A549 (cell line): ENCODE data around the gene GNPDA1. TPM values are rescaled to one million over a fixed set of nuclear protein-coding genes. Genes with fewer than 3 reads are reported as not detected.

Experiments used
- ATAC-seq, 2 experiments: fragments of 200-7000 bp in 1 of 2; fragments of >200 bp in 1 of 2; cut with Nextera tagmentation in 1 of 2; cut with Tn5 transposase in 1 of 2; 3 replicates each; pipeline versions ENCODE4 v1.8.0 to v1.9.1; 2018 to 2020; ENCODE audit warnings: mild to moderate bottlenecking in 1 of 2, moderate library complexity in 1 of 2
- CTCF ChIA-PET: fragments of 300-600 bp; sonication (Branson Sonifier 250); formaldehyde crosslinking; extraction: SDS; loops from one replicate; lab custom pipeline; 2021; ENCODE audit warnings: antibody characterized with exemption, inconsistent platforms; lab: Yijun Ruan, JAX
- POLR2A ChIA-PET: fragments of 350-600 bp; formaldehyde crosslinking; extraction: SDS; loops from one replicate; lab custom pipeline; 2021; ENCODE audit warnings: antibody characterized with exemption, inconsistent platforms; lab: Yijun Ruan, JAX
- DNase-seq, 2 experiments: peaks; one replicate each; pipeline versions ENCODE4 v3.0.0 to v3.0.0-alpha.2; 2011 to 2016; ENCODE audit warnings: low read depth in 1 of 2, low spot score in 1 of 2
- FAIRE-seq: peaks from 2 replicates; lab custom pipeline; 2011; peaks lifted over from hg19 to GRCh38; lab: Jason Lieb, UNC
- H3K27ac ChIP-seq, 2 experiments: fragments of >200 bp; sonication (Bioruptor Twin); formaldehyde crosslinking; 3 replicates each; pipeline ENCODE4 v1.5.1; 2016 to 2017
- H3K4me1 ChIP-seq: fragments of >200 bp; sonication (Bioruptor Twin); formaldehyde crosslinking; 3 replicates; pipeline ENCODE4 v1.6.1; 2016
- H3K4me2 ChIP-seq: fragments of >200 bp; sonication (Bioruptor Twin); formaldehyde crosslinking; 3 replicates; pipeline ENCODE4 v1.6.1; 2016
- H3K4me3 ChIP-seq: fragments of >200 bp; sonication (Bioruptor Twin); formaldehyde crosslinking; 3 replicates; pipeline ENCODE4 v1.5.1; 2016
- H3K9me3 ChIP-seq: fragments of >200 bp; sonication (Bioruptor Twin); formaldehyde crosslinking; 3 replicates; pipeline ENCODE4 v1.6.1; 2016
- ATOH8 ChIP-seq: fragments of 250-450 bp; sonication (Bioruptor Pico); IDR thresholded peaks from 2 replicates; pipeline ENCODE4 v1.5.0; 2020; ENCODE audit warnings: low read depth, mild to moderate bottlenecking, moderate library complexity
- E2F6 ChIP-seq: IDR thresholded peaks from 2 replicates; pipeline ENCODE4 v1.6.1; 2012; ENCODE audit warnings: low read depth, borderline replicate concordance
- EHF ChIP-seq: fragments of 250-450 bp; sonication (Bioruptor Pico); IDR thresholded peaks from 2 replicates; pipeline ENCODE4 v1.5.0; 2020; ENCODE audit warnings: mild to moderate bottlenecking
- EHMT2 ChIP-seq: fragments of 200-600 bp; sonication (generic); IDR thresholded peaks from 2 replicates; pipeline ENCODE4 v1.6.1; 2016; ENCODE audit warnings: antibody characterized with exemption, low read depth, mild to moderate bottlenecking, moderate library complexity
- ELK1 ChIP-seq: fragments of 150-350 bp; IDR thresholded peaks from 2 replicates; pipeline ENCODE4 v1.6.1; 2014; ENCODE audit warnings: low read depth, mild to moderate bottlenecking, low read length
- ESRRA ChIP-seq: fragments of 150-350 bp; IDR thresholded peaks from 2 replicates; pipeline ENCODE4 v1.6.1; 2014; ENCODE audit warnings: mild to moderate bottlenecking, low read length, borderline replicate concordance
- FOSL2 ChIP-seq, 2 experiments: fragments of 450-650 bp in 1 of 2; fragments of >200 bp in 1 of 2; sonication (Bioruptor Twin) in 1 of 2; formaldehyde crosslinking; IDR thresholded peaks; 2 replicates each; pipeline versions ENCODE4 v1.5.0 to v1.6.1; 2016 to 2020; ENCODE audit warnings: mild to moderate bottlenecking in 1 of 2, moderate library complexity in 1 of 2
- GATA3 ChIP-seq: IDR thresholded peaks from 2 replicates; pipeline ENCODE4 v1.6.1; 2012; ENCODE audit warnings: borderline replicate concordance
- HDAC2 ChIP-seq: fragments of 200-600 bp; sonication (generic); IDR thresholded peaks from 2 replicates; pipeline ENCODE4 v1.6.1; 2016
- HMGXB4 ChIP-seq: fragments of 250-450 bp; sonication (Bioruptor Pico); IDR thresholded peaks from 2 replicates; pipeline ENCODE4 v1.5.0; 2021; ENCODE audit warnings: mild to moderate bottlenecking, moderate library complexity, borderline replicate concordance
- HOXB13 ChIP-seq: fragments of 250-450 bp; sonication (Bioruptor Pico); IDR thresholded peaks from 2 replicates; pipeline ENCODE4 v1.5.0; 2020; ENCODE audit warnings: low read depth, mild to moderate bottlenecking, moderate library complexity
- KDM5A ChIP-seq: fragments of 200-600 bp; sonication (generic); IDR thresholded peaks from 2 replicates; pipeline ENCODE4 v1.6.1; 2016; ENCODE audit warnings: antibody characterized with exemption, mild to moderate bottlenecking
- MYC ChIP-seq: IDR thresholded peaks from 2 replicates; pipeline ENCODE4 v1.6.1; 2012; ENCODE audit warnings: mild to moderate bottlenecking, inconsistent platforms, low read length, improper control_type of control experiment, borderline replicate concordance
- NPAS2 ChIP-seq: fragments of 250-450 bp; sonication (Bioruptor Pico); IDR thresholded peaks from 2 replicates; pipeline ENCODE4 v1.8.0; 2022; ENCODE audit warnings: mild to moderate bottlenecking, moderate library complexity, borderline replicate concordance
- NR3C1 ChIP-seq: fragments of >200 bp; sonication (Bioruptor Twin); formaldehyde crosslinking; IDR thresholded peaks from 3 replicates; pipeline ENCODE4 v1.6.1; 2017
- POLR2AphosphoS2 ChIP-seq: conservative IDR thresholded peaks from 2 replicates; pipeline ENCODE4 v1.6.1; 2012; ENCODE audit warnings: low read length, improper control_type of control experiment, inconsistent platforms
- RAD21 ChIP-seq, 2 experiments: fragments of >200 bp in 1 of 2; sonication (Bioruptor Twin) in 1 of 2; formaldehyde crosslinking in 1 of 2; IDR thresholded peaks in 1 of 2; conservative IDR thresholded peaks in 1 of 2; 2 replicates in 1 of 2; 3 replicates in 1 of 2; pipeline ENCODE4 v1.6.1; 2012 to 2018; ENCODE audit warnings: inconsistent platforms in 1 of 2
- RNF2 ChIP-seq: fragments of 200-600 bp; sonication (generic); IDR thresholded peaks from 2 replicates; pipeline ENCODE4 v1.6.1; 2016; ENCODE audit warnings: low read depth, mild to moderate bottlenecking, antibody characterized with exemption, moderate library complexity, borderline replicate concordance
- SMC3 ChIP-seq: fragments of >200 bp; sonication (Bioruptor Twin); formaldehyde crosslinking; IDR thresholded peaks from 3 replicates; pipeline ENCODE4 v1.6.1; 2018; ENCODE audit warnings: inconsistent platforms
- SREBF2 ChIP-seq: fragments of 450-650 bp; IDR thresholded peaks from 2 replicates; pipeline ENCODE4 v1.6.1; 2014; ENCODE audit warnings: mild to moderate bottlenecking, moderate library complexity
- ZFP36 ChIP-seq: fragments of 450-650 bp; IDR thresholded peaks from 2 replicates; pipeline ENCODE4 v1.6.1; 2014; ENCODE audit warnings: borderline replicate concordance; ENCODE audit not compliant: partially characterized antibody
- ZNF302 ChIP-seq: fragments of 250-450 bp; sonication (Bioruptor Pico); IDR thresholded peaks from 2 replicates; pipeline ENCODE4 v1.9.0; 2021; ENCODE audit warnings: inconsistent platforms, mild to moderate bottlenecking, moderate library complexity
- WGBS: methylation state at CpG from one replicate; pipeline ENCODE4 v1.1.6; 2017; ENCODE audit errors: missing lambda C conversion rate; 5-methylcytosine and 5-hydroxymethylcytosine counted together
- polyA plus RNA-seq, 4 experiments: library from polyadenylated mRNA; depleted of rRNA in 3 of 4; stranded (reverse); fragments of >200 nt; fragmentation: RNase III in 1 of 4; extraction: RNeasy Plus Mini Kit Qiagen cat#74134 plus additional on column Dnase treatment in 1 of 4; gene quantifications; 2 replicates in 3 of 4; 3 replicates in 1 of 4; pipeline ENCODE4 v1.2.3, GENCODE V29; 2011 to 2017
- TF ChIP-seq, protein P1 (sequence below): IDR thresholded peaks from 2 replicates; pipeline ENCODE4 v1.6.1; 2012

GNPDA1 gene
- polyA plus RNA-seq, 2 of the 4 experiments (the other 2 are of a cell fraction): 17.1 to 53.2 TPM

GRCh38 chr5:141995656-141996055 lies 17.2 kb downstream of the GNPDA1 start:
- no peaks in the 10 kb centered on the region for H3K4me1 ChIP-seq
- no peaks in the 10 kb centered on the region for H3K9me3 ChIP-seq
- H3K4me2 ChIP-seq: no peak overlapping the region
- ChIA-PET CTCF (interaction anchor here (1.0 to 1.6 kb wide), 5 partner anchors 35 to 304 kb away, joined by 3 to 9 read pairs (median 4); no protein-coding TSS in a partner anchor), POLR2A (no interaction called here)
- DNase-seq (no peak), FAIRE-seq (no peak), ATAC-seq (no peak)
- no peak overlapping the region for H3K27ac ChIP-seq
- TF ChIP-seq FOSL2 (IDR thresholded peaks at IDR 0.05) (no peak), FOSL2 (CRISPR knock-in tag; IDR thresholded peaks at IDR 0.05) (no peak), HMGXB4 (CRISPR knock-in tag) (no peak), EHMT2 (no peak), HDAC2 (no peak), POLR2AphosphoS2 (no peak), ATOH8 (CRISPR knock-in tag) (no peak), NPAS2 (CRISPR knock-in tag) (no peak), SMC3 (no peak), NR3C1 (no peak), HOXB13 (CRISPR knock-in tag) (no peak), E2F6 (no peak), SREBF2 (no peak), EHF (CRISPR knock-in tag) (no peak), ZFP36 (no peak), ZNF302 (no peak), KDM5A (no peak)
- whole genome bisulfite sequencing: 96% methylated on average over 3 of the region's 3 CpGs
- H3K4me3 ChIP-seq: no peak overlapping the region

DNA sequence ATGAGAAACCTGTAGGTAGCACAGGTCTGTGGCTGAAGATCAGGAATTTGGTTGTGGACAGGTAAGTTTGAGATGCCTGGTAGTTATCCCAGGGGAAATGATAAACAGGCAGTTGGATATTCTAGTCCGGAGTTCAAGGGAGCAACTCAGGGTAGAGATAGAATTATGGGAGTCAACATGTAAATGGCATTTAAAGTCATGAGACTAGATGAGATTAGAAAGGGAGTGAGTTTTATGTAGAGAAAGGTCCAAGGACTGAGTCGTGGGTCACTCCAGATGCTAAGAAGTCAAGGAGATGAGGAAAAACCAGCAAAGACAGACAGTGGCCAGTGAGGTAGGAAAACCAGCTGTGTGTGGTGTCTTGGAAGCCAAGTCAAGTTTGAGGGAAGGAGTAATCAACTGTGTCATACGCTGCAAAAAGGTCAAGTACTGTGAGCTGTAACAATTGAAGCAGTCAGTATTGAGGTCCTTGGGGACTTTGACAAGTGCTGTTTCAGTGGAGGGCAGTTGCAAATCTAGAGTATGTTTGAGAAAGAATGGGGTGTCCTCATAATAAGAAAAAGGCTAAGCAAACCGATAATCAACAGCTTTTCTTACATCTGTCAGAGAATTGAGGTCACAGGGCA lies 18.2 kb downstream of the GNPDA1 start:
- POLR2A ChIA-PET: no interaction called here
- no peak for FAIRE-seq

More for the DNA sequence above, 18.2 kb downstream of the GNPDA1 start:
- Histone ChIP-seq H3K4me1 (no peaks in the 10 kb centered on the region), H3K9me3 (no peaks in the 10 kb centered on the region), H3K4me2 (no peak overlapping the region), H3K4me3 (no peak overlapping the region), H3K27ac (no peak overlapping the region)
- CTCF ChIA-PET: interaction anchor here (0.6 to 1.6 kb wide), 6 partner anchors 20 to 303 kb away, joined by 3 to 9 read pairs (median 4); no protein-coding TSS in a partner anchor
- no peak for ATAC-seq
- 89% methylated on average over 4 of the region's 4 CpGs for WGBS
- TF ChIP-seq MYC: no peak
- no peak for TF ChIP-seq RAD21 (conservative IDR thresholded peaks at IDR 0.05 in 1 of 2, IDR thresholded peaks at IDR 0.05 in 1 of 2)
- TF ChIP-seq, protein P1, sequence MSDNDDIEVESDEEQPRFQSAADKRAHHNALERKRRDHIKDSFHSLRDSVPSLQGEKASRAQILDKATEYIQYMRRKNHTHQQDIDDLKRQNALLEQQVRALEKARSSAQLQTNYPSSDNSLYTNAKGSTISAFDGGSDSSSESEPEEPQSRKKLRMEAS: no peak
- TF ChIP-seq GATA3: no peak
- TF ChIP-seq RNF2: no peak
- TF ChIP-seq ESRRA: no peak
- TF ChIP-seq ELK1: no peak
- no peak for DNase-seq
